NCI-H510A (cell line): ENCODE results near the gene IRGQ.
"Not testable (repeated sequence)": the region's sequence is repeated elsewhere in the genome, so short reads cannot be mapped to it uniquely, and the experiment has no call there.

Experiments used
- DNase-seq: peaks from one replicate; lab custom pipeline; 2025; lab: John Stamatoyannopoulos, UW

IRGQ gene

DNA sequence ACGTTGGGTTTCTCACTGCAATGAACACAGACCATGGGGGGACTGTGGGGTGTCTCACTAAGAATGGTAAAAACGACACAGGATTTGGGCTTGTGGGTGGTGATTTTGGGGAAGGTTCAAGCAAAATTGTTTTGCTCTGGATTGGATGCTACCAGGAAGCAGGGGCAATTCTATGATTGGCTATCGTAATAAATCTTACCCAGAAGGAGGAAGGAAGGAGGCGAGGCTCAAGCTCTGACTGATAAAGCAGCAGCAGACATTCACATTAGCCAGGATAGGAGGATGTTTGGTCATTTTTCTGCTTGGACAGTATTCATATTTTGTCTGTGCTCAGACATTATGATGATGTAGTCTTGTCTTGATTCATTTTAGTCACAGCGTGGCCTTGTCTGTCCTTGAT is 1.9 kb upstream of the IRGQ start:
- DNase-seq: no peak

GRCh38 chr19:43596842-43597461 is 1.0 kb upstream of the IRGQ start:
- no peak for DNase-seq

DNA sequence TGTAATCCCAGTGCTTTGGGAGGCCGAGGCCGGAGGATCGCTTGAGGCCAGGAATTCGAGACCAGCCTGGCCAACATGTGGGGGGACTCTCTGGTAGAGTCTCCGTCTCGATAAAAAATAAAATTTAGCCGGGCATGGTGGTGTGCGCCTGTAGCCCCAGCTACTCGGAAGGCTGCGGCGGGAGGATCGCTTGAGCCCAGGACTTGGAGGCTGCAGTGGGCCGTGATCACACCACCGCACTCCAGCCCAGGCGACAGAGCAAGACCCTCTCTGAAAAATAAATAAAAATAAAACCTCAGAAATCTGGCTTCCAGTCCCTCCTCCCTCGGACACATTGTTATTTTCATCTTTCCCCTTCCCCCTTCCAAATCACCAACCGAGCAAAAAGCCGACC is 332 bp downstream of the IRGQ start:
- DNase-seq: no peak

DNA sequence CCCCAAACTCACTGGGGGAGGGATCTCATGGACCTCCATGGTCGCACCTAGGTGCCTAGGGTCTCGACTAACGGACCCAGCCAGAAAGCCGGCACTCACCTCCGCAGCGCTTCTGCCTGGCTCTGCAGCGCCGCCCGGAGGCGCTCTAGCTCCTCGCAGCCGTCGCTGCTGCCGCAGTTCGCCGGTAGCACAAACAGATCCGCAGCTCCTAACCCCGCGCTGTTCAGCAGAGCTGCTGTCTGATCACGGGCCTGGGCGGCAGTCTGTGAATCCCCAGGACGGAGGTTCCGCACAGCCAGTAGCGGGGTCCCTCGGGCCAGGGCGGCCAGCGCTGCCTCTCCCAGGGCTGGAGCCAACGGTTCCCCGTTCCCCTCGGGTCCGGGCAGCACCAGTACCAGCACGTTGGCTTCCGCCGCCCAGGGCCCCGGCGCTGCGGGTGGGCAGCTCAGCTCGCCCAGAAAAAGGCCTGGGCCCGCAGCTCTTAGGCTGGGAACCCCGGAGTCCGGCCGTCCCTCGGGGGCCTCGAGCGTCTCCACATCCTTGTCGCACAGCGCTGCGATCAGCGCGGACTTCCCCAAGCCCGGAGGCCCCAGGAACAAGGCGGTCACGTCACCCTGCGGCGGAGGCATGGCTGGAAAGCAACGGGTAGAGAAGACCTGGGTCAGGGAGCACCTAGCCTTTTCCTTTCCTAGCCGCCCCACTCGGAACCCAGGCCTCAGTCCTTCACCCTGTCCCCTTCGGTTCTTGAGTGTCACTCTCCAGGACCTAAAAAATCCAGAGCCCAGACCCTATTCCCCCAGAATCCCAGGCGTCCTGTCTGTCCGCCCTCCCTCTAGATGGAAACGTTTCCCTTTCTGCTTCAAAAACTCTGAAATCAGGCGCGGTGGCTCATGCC is 977 bp downstream of the IRGQ start:
- DNase-seq: peak; percentile 16

DNA sequence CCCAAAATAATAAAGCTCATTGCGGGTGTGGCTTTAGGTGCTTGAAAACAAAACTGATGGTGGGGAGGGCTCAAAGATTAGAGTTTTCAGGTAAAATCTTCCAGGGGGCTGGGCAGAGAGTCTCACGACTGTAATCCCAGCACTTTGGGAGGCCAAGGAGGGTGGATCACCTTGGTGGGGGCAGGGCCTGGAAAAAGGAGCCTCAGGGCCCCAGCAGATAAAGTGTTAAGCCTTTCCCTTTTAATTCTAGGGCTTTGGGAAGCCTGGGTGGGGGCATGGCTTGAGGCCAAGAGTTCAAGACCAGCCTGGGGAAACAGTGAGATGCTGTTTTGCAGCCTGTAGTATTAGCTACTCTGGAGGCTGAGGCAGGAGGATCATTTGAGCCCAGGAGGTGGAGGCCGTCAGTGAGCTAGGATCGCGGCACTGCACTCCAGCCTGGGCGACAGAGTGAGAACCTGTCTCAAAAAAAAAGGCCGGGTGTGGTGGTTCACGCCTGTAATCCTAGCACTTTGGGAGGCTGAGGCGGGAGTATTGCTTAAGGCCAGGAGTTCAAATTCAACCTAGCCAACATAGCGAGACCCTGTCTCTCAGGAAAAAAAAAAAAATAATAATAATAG is 1.7 kb downstream of the IRGQ start:
- DNase-seq: no peak

DNA sequence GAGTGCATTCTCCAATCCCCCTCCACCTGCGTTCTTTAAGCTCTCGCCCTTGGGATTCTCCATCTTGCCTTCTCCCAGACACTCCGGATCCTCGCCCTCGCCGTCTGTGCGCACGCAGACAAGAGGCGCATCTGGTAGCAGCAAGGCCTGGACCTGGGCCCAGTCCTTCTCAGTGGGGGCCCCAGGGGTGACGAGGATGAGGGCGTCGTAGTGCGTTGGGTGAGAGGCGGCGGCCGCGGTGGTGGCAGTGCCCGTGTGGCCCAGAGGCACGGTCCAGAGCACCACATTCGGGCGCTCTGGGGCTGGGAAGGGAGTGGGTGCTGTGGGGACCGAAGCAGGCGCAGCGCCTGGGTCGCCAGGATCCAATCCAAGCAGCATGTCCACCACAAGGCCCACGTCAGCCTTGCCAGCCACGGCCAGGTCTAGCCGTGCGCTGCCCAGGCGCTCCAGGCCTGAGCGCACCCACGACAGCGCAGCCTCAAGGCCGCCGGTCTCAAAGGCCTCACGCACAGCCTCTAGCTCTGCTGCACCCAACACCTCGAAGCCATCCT is 3.1 kb downstream of the IRGQ start:
- no peak for DNase-seq

DNA sequence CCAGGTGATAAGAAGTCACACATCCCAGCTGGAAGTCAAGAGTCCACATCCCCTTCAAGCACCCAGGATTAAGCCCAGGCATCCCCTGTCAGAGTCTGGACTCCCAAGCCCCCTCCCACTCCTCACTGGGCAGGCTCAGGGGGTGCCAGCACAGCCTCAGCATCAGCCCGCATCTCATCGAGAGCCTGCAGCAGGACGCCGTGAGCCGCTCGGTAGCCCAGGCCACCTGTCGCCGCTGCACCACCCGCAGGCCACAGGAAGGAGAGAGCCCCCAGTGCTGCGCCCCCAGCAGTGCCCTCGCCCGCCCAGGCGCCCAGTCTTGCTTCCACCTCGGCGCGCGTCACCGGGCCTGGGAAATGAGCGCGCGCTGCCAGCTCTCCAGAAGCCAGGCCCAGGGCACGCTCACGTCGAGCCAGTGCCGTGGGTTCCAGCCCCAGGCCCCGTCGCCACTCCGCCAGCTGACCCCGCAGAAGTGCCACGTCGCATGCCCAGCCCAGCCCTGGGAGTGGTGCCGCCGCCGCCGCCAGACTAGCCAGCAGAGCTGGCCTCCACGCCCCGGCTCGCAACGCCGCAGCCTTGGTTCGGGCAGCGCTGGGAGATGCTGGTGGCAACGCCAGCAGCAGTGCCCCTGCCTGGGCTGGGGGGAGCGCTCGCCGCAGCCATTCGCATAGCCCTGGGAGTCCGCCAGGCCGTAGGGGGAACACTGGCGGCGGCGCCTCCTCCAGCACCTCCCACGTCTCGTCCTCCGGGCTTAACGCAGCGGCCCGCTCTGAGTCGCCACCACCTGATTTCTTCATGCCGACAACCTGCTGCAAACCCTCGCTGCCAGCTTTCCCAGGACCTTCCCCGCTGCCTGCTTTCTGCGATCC is 3.8 kb downstream of the IRGQ start:
- DNase-seq: no peak

DNA sequence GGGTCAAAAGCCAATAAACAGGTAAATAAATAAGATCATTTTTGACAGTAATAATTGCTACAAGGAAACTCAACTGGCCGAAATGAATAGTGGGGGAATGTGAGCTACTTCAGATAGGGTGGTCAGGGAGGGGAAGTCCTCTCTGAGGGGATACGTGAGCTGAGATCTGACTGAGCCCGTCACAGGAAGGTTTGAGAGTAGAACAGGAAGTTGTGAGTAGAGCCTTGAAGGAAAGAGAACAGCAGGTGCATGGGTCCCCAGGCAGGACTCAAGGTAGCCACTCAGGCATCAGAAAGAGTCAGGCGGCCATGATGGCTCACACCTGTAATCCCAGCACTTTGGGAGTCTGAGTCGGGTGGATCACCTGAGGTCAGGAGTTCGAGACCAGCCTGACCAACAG is 6.3 kb downstream of the IRGQ start:
- DNase-seq: no peak

- no peak for DNase-seq
These were observed 6.7 kb downstream of the IRGQ start for GRCh38 chr19:43589277-43589676.

DNA sequence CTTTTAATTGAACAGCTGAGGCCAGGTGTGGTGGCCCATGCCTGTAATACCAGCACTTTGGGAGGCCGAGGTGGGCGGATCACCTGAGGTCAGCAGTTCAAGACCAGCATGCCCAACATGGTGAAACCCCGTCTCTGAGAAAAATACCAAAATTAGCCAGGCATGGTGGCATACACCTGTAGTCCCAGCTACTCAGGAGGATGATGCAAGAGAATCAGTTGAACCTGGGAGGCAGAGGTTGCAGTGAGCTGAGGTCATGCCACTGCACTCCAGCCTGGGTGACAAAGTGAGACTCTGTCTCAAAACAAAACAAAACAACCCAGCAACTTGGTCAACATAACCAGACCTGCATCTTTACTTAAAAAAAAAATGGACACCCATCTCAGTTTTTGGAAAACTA is 8.9 kb downstream of the IRGQ start:
- DNase-seq: not testable (repeated sequence)

DNA sequence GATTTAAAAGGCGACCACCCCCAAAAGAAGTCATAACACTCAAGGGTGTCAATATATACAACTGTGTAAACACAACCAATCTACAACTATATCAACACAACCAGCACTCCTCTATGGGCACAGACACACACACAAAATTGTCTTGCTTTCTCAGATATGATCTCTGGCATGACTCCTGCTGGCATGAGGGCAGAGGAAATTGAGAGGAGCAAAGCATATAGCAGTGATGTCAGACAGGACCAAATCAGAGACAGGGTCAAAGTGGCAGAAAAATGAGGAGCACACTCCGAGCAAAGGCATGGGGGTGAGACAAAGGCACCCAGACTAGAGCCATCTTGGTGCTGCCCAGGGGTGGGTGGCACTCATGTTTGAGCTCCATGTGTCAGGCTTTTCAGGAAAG is 9.6 kb downstream of the IRGQ start:
- no peak for DNase-seq

- no peak for DNase-seq
These were observed 11.4 kb downstream of the IRGQ start for GRCh38 chr19:43584484-43584883.

DNA sequence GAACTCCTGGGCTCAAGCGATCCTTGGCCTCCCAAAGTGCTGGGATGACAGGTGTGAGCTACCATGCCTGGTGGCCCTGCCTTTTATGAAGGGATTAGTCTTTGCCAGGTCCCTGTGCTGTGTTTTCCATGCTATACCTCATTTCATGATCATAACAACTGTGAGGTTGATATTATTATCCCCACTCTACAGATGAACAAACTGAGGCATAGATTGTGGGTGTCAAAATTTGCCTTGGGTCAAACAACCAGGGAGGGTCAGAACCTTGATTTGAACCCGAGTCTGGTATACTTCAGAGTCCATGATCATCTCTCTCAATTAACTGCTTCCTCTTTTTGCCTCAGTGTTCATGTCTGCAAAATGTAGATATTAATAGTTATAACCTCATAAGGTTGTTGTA is 13.4 kb downstream of the IRGQ start:
- no peak for DNase-seq

DNA sequence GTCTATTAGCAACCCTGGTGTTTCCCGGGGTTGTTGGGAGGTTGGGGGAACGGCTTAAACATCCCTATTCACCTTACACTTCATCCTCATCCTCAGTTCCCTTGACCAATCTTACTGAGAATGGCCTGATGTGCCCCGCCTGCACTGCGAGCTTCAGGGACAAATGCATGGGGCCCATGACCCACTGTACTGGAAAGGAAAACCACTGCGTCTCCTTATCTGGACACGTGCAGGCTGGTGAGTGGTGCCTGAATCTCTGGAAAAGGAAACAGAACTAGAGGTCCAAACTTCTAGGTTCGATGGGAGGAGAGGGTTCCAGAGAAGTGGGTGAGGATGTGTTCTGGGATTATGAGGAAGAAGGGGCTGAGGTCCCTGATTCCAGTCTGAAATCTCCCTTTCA is 14.5 kb downstream of the IRGQ start:
- DNase-seq: no peak

GRCh38 chr19:43578787-43579186 is 17.1 kb downstream of the IRGQ start:
- no peak for DNase-seq

DNA sequence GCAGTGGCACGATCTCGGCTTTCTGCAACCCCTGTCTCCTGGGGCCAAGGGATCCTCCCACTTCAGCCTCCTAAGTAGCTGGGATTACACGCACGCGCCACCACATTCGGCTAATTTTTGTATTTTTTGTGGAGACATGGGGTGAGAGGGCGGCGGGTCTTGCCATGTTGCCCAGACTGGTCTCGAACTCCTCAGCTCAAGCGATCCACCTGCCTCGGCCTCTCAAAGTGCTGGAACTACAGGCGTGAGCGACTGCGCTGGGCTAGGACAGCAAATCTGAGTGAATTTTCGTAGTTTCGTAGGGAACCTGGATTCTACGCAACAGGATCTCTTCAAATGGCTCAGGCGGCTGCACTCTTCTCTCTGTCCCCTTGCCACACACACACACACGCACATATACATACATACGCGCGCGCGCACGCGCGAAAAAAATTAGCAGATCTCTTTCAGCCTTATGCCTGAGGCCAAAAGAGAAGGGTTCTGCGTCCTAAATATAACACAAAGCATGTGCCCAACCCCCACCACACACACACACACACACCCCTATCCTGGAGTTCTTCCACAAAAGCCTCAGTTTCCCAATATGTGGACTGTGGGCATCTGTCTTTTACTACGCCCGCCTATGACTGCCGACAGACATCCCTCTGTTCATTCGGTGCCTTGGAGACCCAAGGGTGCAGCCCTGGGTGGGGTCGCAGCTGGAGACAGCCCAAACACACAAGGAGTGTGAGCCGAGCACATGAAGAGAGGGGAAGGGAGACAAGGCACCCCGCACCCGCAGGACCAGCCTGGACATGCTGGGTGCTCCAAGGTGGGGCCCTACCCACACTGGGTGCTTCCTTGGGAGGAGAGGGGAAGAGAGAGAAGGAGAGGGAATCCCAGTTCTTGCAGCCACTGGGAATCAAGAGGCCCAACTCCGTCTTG is 19.7 kb downstream of the IRGQ start:
- no peak for DNase-seq

GRCh38 chr19:43575156-43575950 is 20.6 kb downstream of the IRGQ start, which contains the start of the genes PINLYP and XRCC1:
TSS of gene PINLYP (plus strand) at chr19:43575801. CDS start at chr19:43577192, 1,391 bp downstream.
TSS of gene XRCC1 (minus strand) at chr19:43575527. CDS start at chr19:43575458, 69 bp downstream.
- peak; percentile 96 for DNase-seq

GRCh38 chr19:43574424-43575155 is 21.3 kb downstream of the IRGQ start:
- no peak for DNase-seq

GRCh38 chr19:43572171-43572588 is 23.8 kb downstream of the IRGQ start:
- DNase-seq: peak; percentile 47
